Activated gamma-delta T cell (primary cell): Measurements from ENCODE around the gene HSD17B13.
"Not testable (repeated sequence)": the region's sequence is repeated elsewhere in the genome, so short reads cannot be mapped to it uniquely, and the experiment has no call there.

Experiments
- DNase-seq: peaks from one replicate; lab custom pipeline; 2025; lab: John Stamatoyannopoulos, UW

The HSD17B13 gene

GRCh38 chr4:87316961-87317360 is 5.7 kb downstream of the HSD17B13 start:
- DNase-seq = no peak

GRCh38 chr4:87315000-87315399 is 7.7 kb downstream of the HSD17B13 start:
- DNase-seq = not testable (repeated sequence)

GRCh38 chr4:87313756-87314155 is 8.9 kb downstream of the HSD17B13 start:
- DNase-seq = no peak

GRCh38 chr4:87311684-87312083 is 11.0 kb downstream of the HSD17B13 start:
- no peak for DNase-seq

- DNase-seq = no peak
Observed at GRCh38 chr4:87310691-87311335, 11.9 kb downstream of the HSD17B13 start.

- no peak for DNase-seq
Observed at GRCh38 chr4:87309625-87310024, 13.1 kb downstream of the HSD17B13 start.

- DNase-seq = no peak
Observed at GRCh38 chr4:87306056-87306455, 16.6 kb downstream of the HSD17B13 start.

- no peak for DNase-seq
Observed at GRCh38 chr4:87305562-87305961, 17.1 kb downstream of the HSD17B13 start.

- no peak for DNase-seq
Observed at GRCh38 chr4:87304745-87305432, 17.8 kb downstream of the HSD17B13 start.

GRCh38 chr4:87299898-87300297 is 22.8 kb downstream of the HSD17B13 start:
- DNase-seq = no peak

- no peak for DNase-seq
Observed at GRCh38 chr4:87298362-87298761, 24.3 kb downstream of the HSD17B13 start.

GRCh38 chr4:87294911-87295310 is 27.8 kb downstream of the HSD17B13 start:
- DNase-seq = not testable (repeated sequence)

- not testable (repeated sequence) for DNase-seq
Observed at GRCh38 chr4:87293889-87294288, 28.8 kb downstream of the HSD17B13 start.

GRCh38 chr4:87286970-87287369 is 35.7 kb downstream of the HSD17B13 start:
- no peak for DNase-seq

GRCh38 chr4:87284268-87284667 is 38.4 kb downstream of the HSD17B13 start:
- DNase-seq = not testable (repeated sequence)

- DNase-seq = no peak
Observed at GRCh38 chr4:87283151-87283550, 39.5 kb downstream of the HSD17B13 start.

GRCh38 chr4:87281603-87282002 is 41.1 kb downstream of the HSD17B13 start:
- DNase-seq = no peak

GRCh38 chr4:87278335-87278794 is 44.3 kb downstream of the HSD17B13 start:
- DNase-seq = no peak

- no peak for DNase-seq
Observed at GRCh38 chr4:87275311-87275710, 47.4 kb downstream of the HSD17B13 start.

- DNase-seq = no peak
Observed at GRCh38 chr4:87274803-87275202, 47.9 kb downstream of the HSD17B13 start.

- no peak for DNase-seq
Observed at GRCh38 chr4:87274327-87274726, 48.4 kb downstream of the HSD17B13 start.

- no peak for DNase-seq
Observed at GRCh38 chr4:87270825-87271224, 51.9 kb downstream of the HSD17B13 start.

- DNase-seq = no peak
Observed at GRCh38 chr4:87270144-87270543, 52.5 kb downstream of the HSD17B13 start.

- DNase-seq = no peak
Observed at GRCh38 chr4:87268411-87268810, 54.3 kb downstream of the HSD17B13 start.
